NCI-H510A treated with DMSO at 0.1 percent for 48 hours (cell line): Measurements from ENCODE around the gene RNU7-1.
A peak's percentile ranks its signal among the peaks of the same experiment; 100 is the strongest.

ENCODE experiments used
- DNase-seq: peaks from one replicate; lab custom pipeline; 2025; lab: John Stamatoyannopoulos, UW

The RNU7-1 gene

DNA sequence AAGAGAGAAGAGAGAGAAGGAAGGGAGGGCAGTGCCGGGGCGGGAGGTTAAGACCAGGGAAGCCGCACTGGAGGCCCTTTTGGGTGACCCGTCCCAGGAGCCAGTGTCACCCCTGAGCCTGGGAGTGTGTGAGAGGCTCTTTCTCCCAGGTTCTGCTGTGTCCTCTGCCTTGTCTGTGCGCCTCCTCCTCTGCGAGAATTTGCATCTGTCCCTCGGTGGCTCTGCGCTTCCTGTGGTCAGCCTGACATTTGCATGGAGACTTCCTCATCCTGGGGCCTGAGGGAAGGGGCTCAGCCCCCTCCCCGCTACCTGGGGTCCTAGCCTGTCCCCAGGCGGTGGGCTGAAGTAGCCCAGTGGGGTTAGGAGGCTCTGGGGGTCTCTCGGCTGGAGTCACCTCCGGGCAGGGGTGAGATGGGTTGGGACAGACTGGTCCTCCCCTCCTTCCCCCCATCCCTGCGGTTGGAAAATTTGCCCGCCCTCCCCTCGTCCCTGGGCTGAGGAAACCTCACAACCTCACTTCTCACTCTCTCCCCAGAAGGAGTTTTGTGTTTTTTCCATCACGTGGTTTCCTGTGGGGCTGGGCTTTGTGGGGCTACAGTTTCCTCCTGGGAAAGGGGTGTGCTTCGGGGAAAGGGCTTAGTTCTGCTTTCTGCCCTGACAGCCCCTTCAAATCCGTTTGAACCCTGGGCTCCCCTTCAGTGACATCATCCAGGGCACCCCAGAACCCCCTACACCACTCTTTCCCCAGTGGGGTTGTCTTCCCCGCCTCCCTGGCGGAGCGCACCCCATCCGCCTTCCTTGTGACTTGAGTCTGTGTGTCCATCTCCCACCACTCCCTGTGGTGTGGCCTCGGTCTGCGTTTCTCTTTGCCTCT, 10.1 kb downstream of the RNU7-1 start:
- DNase-seq = no peak

DNA sequence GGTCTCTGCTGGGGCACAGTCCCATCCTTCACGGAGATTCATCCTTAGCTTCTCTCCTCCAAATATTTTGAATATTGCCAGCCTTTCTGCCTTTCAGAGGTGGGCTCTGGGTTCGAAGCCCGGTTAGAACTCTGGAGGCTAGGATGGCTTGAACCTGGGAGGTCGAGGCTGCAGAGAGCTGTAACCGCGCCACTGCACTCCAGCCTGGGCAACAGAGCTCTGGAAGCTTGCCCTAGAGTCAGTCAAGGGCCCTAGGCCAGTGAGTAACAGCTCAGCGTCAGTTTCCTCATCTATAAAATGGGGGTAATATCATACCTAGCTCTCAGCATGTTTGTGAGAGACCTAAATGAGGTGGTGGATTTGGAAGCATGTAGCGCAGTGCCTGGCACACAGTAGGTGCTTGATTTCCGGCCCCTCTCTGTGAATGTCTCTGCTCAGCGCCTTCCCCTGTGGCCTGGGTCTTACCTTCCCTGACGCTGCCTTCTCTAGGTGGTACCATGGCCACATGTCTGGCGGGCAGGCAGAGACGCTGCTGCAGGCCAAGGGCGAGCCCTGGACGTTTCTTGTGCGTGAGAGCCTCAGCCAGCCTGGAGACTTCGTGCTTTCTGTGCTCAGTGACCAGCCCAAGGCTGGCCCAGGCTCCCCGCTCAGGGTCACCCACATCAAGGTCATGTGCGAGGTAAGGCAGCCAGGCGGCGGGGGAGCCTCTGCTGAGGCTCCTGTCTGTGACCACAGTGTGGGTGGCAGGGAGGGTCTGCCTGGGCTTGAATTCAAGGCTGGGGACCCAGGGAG, 10.9 kb downstream of the RNU7-1 start:
- DNase-seq = no peak

DNA sequence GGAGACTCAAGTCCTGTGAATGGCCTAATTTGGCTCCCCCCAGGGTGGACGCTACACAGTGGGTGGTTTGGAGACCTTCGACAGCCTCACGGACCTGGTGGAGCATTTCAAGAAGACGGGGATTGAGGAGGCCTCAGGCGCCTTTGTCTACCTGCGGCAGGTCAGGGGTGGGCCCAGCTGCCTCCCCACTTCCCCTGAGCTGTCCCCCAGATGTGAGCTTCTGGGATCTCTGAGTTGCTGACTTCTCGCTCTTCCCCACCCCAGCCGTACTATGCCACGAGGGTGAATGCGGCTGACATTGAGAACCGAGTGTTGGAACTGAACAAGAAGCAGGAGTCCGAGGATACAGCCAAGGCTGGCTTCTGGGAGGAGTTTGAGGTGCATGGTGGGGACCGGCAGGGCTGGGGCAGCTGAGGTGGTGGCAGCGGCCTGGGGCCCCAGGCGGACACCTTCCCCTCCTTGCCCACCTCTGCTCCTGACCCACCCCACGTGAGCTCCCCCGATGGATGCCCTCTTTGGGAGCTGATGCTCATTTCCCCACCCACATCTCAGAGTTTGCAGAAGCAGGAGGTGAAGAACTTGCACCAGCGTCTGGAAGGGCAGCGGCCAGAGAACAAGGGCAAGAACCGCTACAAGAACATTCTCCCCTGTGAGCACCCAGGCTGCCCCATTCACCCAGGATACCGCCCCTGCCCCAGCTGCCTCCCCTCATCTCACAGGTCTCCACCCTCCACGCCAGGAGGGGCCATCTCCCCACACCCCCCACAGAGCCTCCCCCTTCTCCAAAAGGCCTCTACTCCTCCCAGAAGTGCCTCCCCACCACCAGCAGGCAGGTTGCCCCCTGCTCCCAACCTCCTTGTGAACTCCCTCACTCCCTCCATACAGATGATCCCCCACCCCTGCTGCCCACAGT, 11.7 kb downstream of the RNU7-1 start:
- no peak for DNase-seq

DNA sequence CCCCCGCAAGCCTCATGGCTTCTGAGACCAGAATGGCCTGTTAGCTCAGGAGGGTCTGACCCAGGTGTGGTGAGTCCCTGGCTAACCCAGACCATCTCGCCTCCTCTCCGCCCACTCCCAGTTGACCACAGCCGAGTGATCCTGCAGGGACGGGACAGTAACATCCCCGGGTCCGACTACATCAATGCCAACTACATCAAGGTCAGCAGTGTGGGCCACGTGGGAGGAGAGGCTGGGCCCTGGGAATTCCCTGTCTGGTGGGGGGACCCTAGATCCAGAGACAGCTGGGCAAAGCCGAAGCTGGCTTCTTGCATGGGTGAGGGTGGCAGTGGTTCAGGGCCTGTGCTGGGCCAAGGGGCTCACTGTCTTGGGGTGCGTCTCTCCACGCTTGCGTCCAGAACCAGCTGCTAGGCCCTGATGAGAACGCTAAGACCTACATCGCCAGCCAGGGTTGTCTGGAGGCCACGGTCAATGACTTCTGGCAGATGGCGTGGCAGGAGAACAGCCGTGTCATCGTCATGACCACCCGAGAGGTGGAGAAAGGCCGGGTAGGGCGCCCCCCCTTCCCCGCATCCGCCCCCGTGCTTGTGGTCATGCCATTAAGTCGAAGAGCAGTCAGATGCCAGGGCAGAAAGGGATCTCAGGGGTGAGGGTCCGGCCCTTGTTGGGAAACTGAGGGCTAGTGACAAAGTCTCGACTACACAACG, 12.6 kb downstream of the RNU7-1 start:
- DNase-seq = no peak

- DNase-seq = no peak
Observed at GRCh38 chr12:6957151-6957701, 13.6 kb downstream of the RNU7-1 start.

- no peak for DNase-seq
Observed at GRCh38 chr12:6957741-6958608, 14.4 kb downstream of the RNU7-1 start.

- DNase-seq = no peak
Observed at GRCh38 chr12:6958609-6959057, 15.0 kb downstream of the RNU7-1 start.

DNA sequence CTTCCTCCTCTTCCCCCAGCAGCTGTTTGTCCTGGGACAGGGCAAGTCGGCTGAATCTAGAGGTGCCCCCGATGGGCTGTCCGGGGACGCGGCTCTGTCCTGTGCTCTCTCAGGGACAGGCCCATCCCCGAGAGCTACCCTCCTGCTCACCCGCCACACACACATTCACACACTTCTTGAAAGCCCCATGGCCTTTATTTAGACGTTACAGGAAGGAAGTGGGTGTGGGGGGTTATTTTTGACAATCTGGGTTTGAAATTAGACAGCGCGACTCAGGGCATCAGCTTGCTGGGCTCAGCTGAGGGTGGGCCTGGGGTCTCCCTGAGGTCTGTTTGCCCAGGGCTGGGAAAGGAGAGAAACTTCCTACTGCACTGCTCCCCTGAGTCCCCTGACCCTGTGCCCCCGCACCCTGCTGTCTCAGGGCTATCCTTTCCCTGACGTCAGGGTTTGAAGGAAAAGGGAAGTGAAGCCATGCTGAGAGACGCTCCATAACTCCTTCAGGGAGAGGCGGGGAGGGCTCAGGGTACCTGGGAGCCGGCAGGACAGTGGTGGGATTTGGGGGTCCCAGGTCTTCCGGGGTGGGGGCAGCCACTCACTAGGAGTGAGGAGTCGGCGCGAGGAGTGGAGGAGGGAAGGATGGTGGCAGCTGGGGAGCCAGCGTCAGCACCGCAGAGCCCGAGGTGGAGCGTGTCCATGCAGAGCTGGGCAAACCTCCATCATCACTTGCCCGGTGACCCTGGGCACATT, 15.6 kb downstream of the RNU7-1 start:
- no peak for DNase-seq

DNA sequence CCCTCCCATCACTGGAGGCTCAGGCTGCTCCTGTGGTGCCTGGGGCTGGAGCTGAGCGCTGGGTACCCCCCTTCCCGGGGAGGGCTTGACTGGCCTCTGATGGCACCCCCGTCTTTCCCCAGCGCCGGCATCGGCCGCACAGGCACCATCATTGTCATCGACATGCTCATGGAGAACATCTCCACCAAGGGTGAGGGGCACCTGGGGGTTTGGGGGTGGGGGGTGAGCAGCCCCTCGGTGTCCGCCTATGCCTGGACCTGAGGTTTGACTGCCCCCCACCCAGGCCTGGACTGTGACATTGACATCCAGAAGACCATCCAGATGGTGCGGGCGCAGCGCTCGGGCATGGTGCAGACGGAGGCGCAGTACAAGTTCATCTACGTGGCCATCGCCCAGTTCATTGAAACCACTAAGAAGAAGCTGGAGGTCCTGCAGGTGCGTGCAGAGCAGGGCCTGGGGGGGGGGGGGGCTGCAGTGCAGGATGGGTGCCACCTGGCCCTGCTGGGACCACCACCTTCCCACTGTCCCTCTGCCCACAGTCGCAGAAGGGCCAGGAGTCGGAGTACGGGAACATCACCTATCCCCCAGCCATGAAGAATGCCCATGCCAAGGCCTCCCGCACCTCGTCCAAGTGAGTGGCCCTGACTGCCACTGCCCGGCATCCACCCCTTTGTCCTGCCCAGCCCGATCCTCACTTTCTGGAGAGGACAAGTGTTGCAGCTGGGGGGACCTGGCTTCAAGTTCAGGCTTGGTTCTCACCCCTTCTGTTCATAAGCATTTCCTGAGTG, 16.4 kb downstream of the RNU7-1 start:
- no peak for DNase-seq

DNA sequence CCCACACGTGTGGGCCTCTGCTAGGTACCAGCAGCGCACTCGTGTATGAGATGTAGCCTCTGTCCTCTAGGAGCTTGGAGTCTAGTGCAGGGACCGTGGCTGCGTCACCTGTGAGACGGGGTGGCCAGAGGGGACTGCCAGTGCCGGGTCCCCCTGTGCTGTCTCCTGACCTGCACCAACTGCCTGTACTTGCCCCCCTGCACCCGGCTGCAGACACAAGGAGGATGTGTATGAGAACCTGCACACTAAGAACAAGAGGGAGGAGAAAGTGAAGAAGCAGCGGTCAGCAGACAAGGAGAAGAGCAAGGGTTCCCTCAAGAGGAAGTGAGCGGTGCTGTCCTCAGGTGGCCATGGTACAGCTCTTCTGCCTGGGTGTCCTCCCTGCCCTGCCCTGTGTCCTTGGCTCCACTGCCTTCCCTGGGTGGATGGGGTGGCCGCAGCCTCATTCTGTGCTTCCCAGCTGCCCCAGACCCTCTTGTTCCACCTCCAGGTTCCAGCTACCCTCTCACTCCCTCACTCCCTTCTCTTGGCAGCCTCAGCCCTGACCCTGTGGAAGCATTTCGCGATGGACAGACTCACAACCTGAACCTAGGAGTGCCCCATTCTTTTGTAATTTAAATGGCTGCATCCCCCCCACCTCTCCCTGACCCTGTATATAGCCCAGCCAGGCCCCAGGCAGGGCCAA, 17.1 kb downstream of the RNU7-1 start:
- no peak for DNase-seq

DNA sequence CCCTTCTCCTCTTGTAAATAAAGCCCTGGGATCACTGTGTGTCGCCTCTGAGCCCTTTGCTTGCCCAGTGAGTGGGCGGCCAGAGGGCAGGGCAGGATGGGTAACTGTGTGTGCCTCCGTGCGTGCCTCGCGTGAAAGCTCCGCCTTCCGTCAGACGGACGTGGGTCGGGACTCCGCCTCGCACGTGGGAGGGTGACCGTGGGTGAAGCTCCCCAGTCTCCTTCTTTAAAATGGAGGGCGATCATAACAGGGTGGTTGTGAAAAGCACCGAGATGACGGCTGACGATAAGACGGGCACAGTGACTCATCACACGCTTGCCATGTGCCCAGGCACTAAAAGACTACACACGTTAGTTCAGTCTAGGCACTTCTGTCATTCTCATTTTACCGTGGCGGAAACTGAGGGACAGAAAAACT, 17.7 kb downstream of the RNU7-1 start:
- no peak for DNase-seq

- peak; percentile 78 for DNase-seq
Observed at GRCh38 chr12:6961695-6962284, 18.2 kb downstream of the RNU7-1 start.

- peak; percentile 78 for DNase-seq
Observed at GRCh38 chr12:6962285-6963015, 18.8 kb downstream of the RNU7-1 start.

- peak; percentile 67 for DNase-seq
Observed at GRCh38 chr12:6963016-6963731, 19.6 kb downstream of the RNU7-1 start.

DNA sequence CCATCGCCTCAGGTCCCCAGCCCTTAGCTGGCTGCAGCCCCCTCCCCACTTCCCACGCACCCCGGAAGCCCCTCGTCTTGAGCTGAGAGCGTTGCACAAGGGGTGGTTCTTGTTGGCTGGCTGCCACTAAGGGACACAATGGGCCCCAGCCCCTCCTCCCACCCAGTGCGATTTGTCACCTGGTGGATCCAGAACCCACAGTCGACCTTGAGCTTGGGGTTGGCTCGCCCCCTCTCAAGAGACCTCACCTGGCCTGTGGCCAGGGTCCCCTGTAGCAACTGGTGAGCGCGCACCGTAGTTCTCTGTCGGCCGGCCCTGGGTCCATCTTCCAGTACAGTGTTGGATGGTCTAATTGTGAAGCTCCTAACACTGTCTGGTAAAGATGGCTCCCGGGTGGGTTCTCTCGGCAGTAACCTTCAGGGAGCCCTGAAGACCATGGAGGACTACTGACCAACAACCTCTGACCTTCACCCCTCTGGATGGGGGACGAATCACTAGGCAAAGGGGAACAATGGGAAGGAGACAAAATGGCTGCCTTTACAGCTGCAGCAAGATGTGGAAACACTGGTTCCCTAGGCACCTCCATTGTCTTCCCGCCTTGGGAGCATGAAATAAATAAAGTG, 20.3 kb downstream of the RNU7-1 start:
- no peak for DNase-seq

GRCh38 chr12:6964605-6965025, 21.0 kb downstream of the RNU7-1 start:
- no peak for DNase-seq
